ENCODE results near the gene CACNB2. TPM values are rescaled to one million over a fixed set of nuclear protein-coding genes. Genes with fewer than 3 reads are reported as not detected.

CACNB2 gene
- polyA plus RNA-seq (ENCODE audit: low read depth in 6 of 6): under 1 TPM in 5 of 6 donors, not detected in 1; 0.16 to 0.73 (median 0.41) TPM

GRCh38 chr10:18140149-18140956, at the start of gene CACNB2:
TSS of gene CACNB2 (plus strand) at chr10:18140424.
- Mint-ChIP-seq H3K27ac (no peak within 1 kb of the TSS), H3K27me3 (peaks cover 19 to 47% (median 40%) of the 10 kb centered on the region in 3 donors), H3K4me1 (peaks cover 0 to 12% (median 0%) of the 10 kb centered on the region in 3 donors), H3K36me3 (no peaks in the 10 kb centered on the region), H3K4me3 (peak within 1 kb of the TSS in 7 of 8 donors; percentile 17 to 80 (median 43)), H3K9me3 (no peaks in the 10 kb centered on the region)
- DNase-seq: no peak
- no peak for ATAC-seq (ENCODE audit: low read depth in 2 of 2)

DNA sequence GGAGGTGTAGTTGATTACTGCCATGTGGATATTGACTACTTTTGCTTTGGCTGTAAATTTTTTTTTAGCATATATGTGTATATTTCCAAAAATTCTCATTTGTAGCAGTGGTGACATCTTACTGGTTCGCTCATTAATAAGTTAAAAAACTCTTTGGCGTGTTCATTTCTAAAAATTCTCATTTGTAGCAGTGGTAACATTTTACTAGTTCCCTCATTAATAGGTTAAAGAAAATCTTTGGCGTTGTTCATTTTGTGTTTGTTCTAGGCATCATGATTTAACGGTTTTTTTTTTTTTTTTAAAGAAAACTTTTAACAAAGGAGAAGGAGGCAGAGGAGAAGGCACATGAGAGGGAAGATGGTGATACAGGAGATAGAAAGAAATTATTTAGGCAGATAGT, 45.9 kb upstream of the CACNB2 start:
- Mint-ChIP-seq H3K27ac (no peak overlapping the region), H3K4me1 (no peaks in the 10 kb centered on the region), H3K4me3 (no peak overlapping the region), H3K27me3 (no peaks in the 10 kb centered on the region), H3K36me3 (no peaks in the 10 kb centered on the region), H3K9me3 (peaks cover 0 to 6% (median 0%) of the 10 kb centered on the region in 7 donors)
- ATAC-seq (ENCODE audit: low read depth in 2 of 2) (no peak), DNase-seq (no peak)

GRCh38 chr10:18094793-18095192, 45.4 kb upstream of the CACNB2 start:
- H3K27ac Mint-ChIP-seq: no peak overlapping the region

GRCh38 chr10:18097524-18097923, 42.7 kb upstream of the CACNB2 start:
- DNase-seq: no peak
- Mint-ChIP-seq H3K27me3 (peaks cover 0 to 8% (median 0%) of the 10 kb centered on the region in 3 donors), H3K36me3 (no peaks in the 10 kb centered on the region), H3K27ac (no peak overlapping the region), H3K9me3 (peaks cover 0 to 4% (median 0%) of the 10 kb centered on the region in 7 donors), H3K4me1 (no peaks in the 10 kb centered on the region), H3K4me3 (no peak overlapping the region)
- ATAC-seq (ENCODE audit: low read depth in 2 of 2): no peak

More at GRCh38 chr10:18094793-18095192, 45.4 kb upstream of the CACNB2 start:
- no peaks in the 10 kb centered on the region for H3K36me3 Mint-ChIP-seq
- H3K4me1 Mint-ChIP-seq: no peaks in the 10 kb centered on the region
- no peaks in the 10 kb centered on the region for H3K27me3 Mint-ChIP-seq
- no peak overlapping the region for H3K4me3 Mint-ChIP-seq
- no peak for ATAC-seq (ENCODE audit: low read depth in 2 of 2)
- peaks cover 0 to 6% (median 0%) of the 10 kb centered on the region in 7 donors for H3K9me3 Mint-ChIP-seq
- no peak for DNase-seq

DNA sequence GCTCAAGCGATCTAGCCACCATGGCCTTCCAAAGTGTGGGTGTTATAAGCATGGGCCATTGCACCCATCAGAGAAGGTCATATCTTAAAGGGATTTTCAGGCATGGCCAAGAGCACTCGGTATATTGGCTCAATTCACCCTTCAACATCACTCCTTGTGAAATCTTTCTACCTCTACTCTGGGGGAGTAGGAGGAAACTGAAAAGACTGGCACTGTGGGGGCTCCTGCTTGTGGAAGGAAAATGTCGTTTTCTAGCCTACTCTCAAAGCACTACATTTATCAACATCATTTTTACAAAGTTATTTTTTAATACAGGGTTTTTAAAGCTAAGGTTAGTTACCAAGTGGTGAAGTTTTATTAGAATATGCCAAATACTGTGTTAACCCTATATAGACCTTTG, 42.0 kb upstream of the CACNB2 start:
- DNase-seq: no peak
- Mint-ChIP-seq H3K27me3 (peaks cover 0 to 8% (median 0%) of the 10 kb centered on the region in 3 donors), H3K4me1 (no peaks in the 10 kb centered on the region), H3K4me3 (no peak overlapping the region), H3K9me3 (peaks cover 0 to 3% (median 0%) of the 10 kb centered on the region in 7 donors), H3K27ac (no peak overlapping the region), H3K36me3 (no peaks in the 10 kb centered on the region)
- no peak for ATAC-seq (ENCODE audit: low read depth in 2 of 2)

- H3K36me3 Mint-ChIP-seq: no peaks in the 10 kb centered on the region
- H3K27me3 Mint-ChIP-seq: peaks cover 0 to 8% (median 0%) of the 10 kb centered on the region in 3 donors
- no peak for ATAC-seq (ENCODE audit: low read depth in 2 of 2)
- H3K4me3 Mint-ChIP-seq: no peak overlapping the region
- peaks cover 0 to 2% (median 0%) of the 10 kb centered on the region in 7 donors for H3K9me3 Mint-ChIP-seq
- no peak for DNase-seq
- H3K27ac Mint-ChIP-seq: no peak overlapping the region
- no peaks in the 10 kb centered on the region for H3K4me1 Mint-ChIP-seq
Observed at GRCh38 chr10:18099415-18099814, 40.8 kb upstream of the CACNB2 start.

GRCh38 chr10:18100669-18101068, 39.6 kb upstream of the CACNB2 start:
- Mint-ChIP-seq H3K27ac (no peak overlapping the region), H3K4me1 (no peaks in the 10 kb centered on the region), H3K4me3 (no peak overlapping the region), H3K36me3 (no peaks in the 10 kb centered on the region), H3K9me3 (peaks cover 0 to 2% (median 0%) of the 10 kb centered on the region in 7 donors), H3K27me3 (peaks cover 0 to 8% (median 0%) of the 10 kb centered on the region in 3 donors)
- no peak for DNase-seq
- ATAC-seq (ENCODE audit: low read depth in 2 of 2): no peak

DNA sequence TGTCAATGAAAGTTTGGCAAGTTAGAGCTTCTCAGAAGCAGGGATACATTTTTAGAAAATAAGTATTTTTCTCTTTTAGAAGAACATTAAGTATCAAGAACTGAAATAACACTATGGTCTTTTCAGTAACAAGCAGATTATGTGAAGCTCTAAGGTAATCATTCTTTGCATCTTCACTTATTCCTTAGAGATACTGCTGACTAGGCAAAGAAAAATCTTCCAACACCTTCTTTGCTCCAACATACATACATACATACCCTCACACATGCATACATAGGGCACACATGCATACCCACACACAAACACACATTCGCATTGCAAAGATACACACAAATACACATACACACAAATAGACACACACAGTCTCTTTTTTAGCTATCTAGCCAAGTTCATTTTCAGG, 37.8 kb upstream of the CACNB2 start:
- Mint-ChIP-seq H3K9me3 (peaks cover 0 to 2% (median 0%) of the 10 kb centered on the region in 7 donors), H3K36me3 (no peaks in the 10 kb centered on the region), H3K4me1 (no peaks in the 10 kb centered on the region), H3K4me3 (no peak overlapping the region), H3K27ac (no peak overlapping the region), H3K27me3 (peaks cover 0 to 8% (median 0%) of the 10 kb centered on the region in 3 donors)
- no peak for ATAC-seq (ENCODE audit: low read depth in 2 of 2)
- no peak for DNase-seq

GRCh38 chr10:18104223-18104872, 35.9 kb upstream of the CACNB2 start:
- peaks cover 0 to 8% (median 0%) of the 10 kb centered on the region in 3 donors for H3K27me3 Mint-ChIP-seq
- no peak for ATAC-seq (ENCODE audit: low read depth in 2 of 2)
- peak; percentile 19 for DNase-seq

DNA sequence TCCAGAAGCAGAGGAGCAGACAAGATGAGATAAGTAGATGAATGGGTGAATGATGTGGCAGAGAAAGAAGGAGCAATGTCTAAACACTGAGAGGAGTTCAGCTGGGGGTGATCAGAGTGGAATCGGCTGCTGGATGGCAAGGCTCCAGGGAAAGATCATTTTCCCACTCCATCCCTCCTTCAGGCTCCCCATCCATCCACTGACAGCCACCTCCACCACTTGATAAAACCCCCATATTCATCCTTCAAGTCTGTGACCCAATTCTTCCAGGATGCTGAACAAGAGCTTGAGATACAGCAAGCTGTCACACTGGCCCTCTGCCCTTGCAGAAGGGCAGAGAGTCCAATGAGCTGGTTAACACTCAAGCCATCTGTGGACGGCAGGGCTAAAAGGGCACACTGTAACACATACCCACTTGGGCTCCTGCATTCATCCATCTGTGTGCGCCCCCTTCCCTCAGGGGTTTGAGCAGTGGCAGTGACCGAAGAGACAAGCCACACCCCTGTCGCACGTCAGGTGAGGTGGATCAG, 30.8 kb upstream of the CACNB2 start:
- no peak for ATAC-seq (ENCODE audit: low read depth in 2 of 2)

More at GRCh38 chr10:18104223-18104872, 35.9 kb upstream of the CACNB2 start:
- Mint-ChIP-seq H3K4me1 (no peaks in the 10 kb centered on the region), H3K36me3 (no peaks in the 10 kb centered on the region), H3K9me3 (peaks cover 0 to 2% (median 0%) of the 10 kb centered on the region in 7 donors), H3K27ac (no peak overlapping the region), H3K4me3 (no peak overlapping the region)

GRCh38 chr10:18113881-18114280, 26.3 kb upstream of the CACNB2 start:
- peaks cover 0 to 8% (median 0%) of the 10 kb centered on the region in 7 donors for H3K9me3 Mint-ChIP-seq
- DNase-seq (no peak), ATAC-seq (ENCODE audit: low read depth in 2 of 2) (no peak)
- H3K27ac Mint-ChIP-seq: no peak overlapping the region
- H3K36me3 Mint-ChIP-seq: peaks cover 0 to 4% of the 10 kb centered on the region in 2 donors
- H3K4me3 Mint-ChIP-seq: no peak overlapping the region
- H3K4me1 Mint-ChIP-seq: no peaks in the 10 kb centered on the region
- no peaks in the 10 kb centered on the region for H3K27me3 Mint-ChIP-seq

More for the DNA sequence above, 30.8 kb upstream of the CACNB2 start:
- Mint-ChIP-seq H3K27me3 (no peaks in the 10 kb centered on the region), H3K27ac (no peak overlapping the region), H3K9me3 (no peaks in the 10 kb centered on the region), H3K4me1 (no peaks in the 10 kb centered on the region), H3K4me3 (no peak overlapping the region), H3K36me3 (no peaks in the 10 kb centered on the region)
- DNase-seq: no peak

DNA sequence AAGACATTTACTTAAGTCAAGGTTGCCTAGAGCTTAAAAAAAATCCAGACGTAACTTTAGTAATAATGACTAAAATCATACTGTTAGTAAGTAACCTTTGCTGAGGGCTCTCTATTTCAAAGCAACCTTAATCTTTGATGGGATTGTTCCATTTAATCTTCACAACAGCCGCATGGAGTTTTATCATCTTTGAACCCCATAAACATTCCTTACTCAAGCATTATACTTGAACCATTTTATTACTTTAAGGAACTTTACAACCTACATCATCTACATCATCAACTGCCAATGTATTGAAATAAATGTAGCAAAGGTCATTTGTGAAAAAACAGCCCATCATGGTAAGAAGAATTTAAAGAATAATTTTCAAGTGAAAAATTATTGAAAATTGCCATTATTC, 22.9 kb upstream of the CACNB2 start:
- no peak overlapping the region for H3K27ac Mint-ChIP-seq
- no peak overlapping the region for H3K4me3 Mint-ChIP-seq
- DNase-seq: no peak
- H3K36me3 Mint-ChIP-seq: peaks cover 0 to 4% of the 10 kb centered on the region in 2 donors
- no peaks in the 10 kb centered on the region for H3K27me3 Mint-ChIP-seq
- no peaks in the 10 kb centered on the region for H3K4me1 Mint-ChIP-seq
- peaks cover 0 to 8% (median 0%) of the 10 kb centered on the region in 7 donors for H3K9me3 Mint-ChIP-seq
- ATAC-seq (ENCODE audit: low read depth in 2 of 2): no peak

DNA sequence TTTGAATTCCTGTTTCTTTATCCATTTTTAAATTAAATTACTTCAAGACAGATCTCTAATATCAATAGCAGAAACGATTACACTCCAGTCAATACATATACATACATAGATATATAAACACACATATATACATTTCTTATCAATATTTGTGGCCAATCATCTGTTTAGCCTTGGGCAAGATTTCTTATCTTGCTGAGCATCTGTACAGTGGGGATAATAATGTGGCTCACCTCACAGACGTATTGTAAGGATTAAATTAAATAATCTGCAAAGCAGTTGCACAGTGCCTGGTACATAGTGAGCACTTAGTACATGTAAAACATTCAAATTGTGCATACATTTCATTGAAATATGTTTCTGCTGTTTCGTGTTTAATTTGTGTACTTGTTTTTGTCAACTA, 17.5 kb upstream of the CACNB2 start:
- Mint-ChIP-seq H3K4me1 (no peaks in the 10 kb centered on the region), H3K36me3 (no peaks in the 10 kb centered on the region)

More for the DNA sequence above, 17.5 kb upstream of the CACNB2 start:
- H3K9me3 Mint-ChIP-seq: peaks cover 0 to 8% (median 0%) of the 10 kb centered on the region in 7 donors
- DNase-seq (no peak), ATAC-seq (ENCODE audit: low read depth in 2 of 2) (no peak)
- H3K27me3 Mint-ChIP-seq: no peaks in the 10 kb centered on the region
- no peak overlapping the region for H3K4me3 Mint-ChIP-seq
- no peak overlapping the region for H3K27ac Mint-ChIP-seq

Measured in naive B cell (primary cell).